ENCODE measurements around the gene FN1. TPM values are rescaled to one million over a fixed set of nuclear protein-coding genes. Genes with fewer than 3 reads are reported as not detected.

Gene FN1
- polyA plus RNA-seq (2013, experiment 1 of 2): 131 TPM
- 154 TPM for polyA plus RNA-seq (2013, experiment 2 of 2)

DNA sequence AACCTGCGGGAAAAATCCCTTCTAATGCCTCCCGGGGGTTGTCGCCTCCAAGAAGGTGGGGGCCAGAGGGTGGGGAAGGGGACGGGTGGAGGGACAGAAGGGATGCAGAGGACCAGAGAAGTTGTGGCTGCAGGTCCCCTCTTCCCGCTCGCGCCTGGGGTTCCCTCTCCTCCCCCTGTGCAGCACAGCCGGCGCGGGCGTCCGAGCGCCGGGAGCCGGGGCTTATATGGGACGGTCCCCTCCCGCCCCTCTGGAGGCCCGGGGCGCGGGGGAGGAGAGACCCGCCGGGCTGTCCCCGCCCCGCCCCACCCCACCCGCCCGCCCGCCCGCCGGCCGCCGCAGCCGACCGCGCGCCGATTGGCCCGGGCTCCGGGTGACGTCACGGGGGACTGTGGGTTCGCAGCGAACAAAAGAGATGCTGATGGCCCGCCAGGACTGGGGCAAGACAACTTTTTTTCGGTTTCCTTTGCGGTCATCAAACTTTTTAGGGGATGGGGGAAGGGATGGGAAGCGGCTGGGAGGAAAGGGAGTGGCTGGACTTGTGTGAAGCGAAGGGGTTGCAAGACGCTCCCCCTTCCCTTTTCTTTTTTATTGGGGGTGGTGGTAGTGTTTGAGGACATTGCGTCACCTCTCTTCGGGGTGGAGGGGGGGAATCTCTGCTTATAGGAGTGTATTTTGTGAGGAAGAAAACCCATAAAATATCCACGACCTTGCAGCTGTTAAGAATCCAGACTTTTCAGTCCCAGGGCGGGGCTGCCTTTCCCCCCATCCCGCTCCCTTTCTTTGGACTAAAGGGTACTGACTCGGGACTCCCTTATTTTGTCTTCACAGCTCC is at the start of gene FN1:
Gene FN1 (minus strand): TSS at position 199 of the 835 bp plus-strand sequence. CDS start 266 bp downstream, outside the sequence.
- Histone ChIP-seq H3K4me1 (ENCODE audit: insufficient read depth, low read length) (peaks cover 18% of the 10 kb centered on the region), H3K36me3 (ENCODE audit: insufficient read depth, low read length) (peaks cover 31% of the 10 kb centered on the region), H3K27ac (ENCODE audit: low read depth, low read length) (peak within 1 kb of the TSS; percentile 87), H3K9me3 (ENCODE audit: insufficient read depth, low read depth, low read length) (no peaks in the 10 kb centered on the region), H3K4me3 (ENCODE audit: low read length) (peak within 1 kb of the TSS; percentile 81), H3K9ac (ENCODE audit: low read depth, low read length) (peak within 1 kb of the TSS; percentile 89), H3K27me3 (ENCODE audit: insufficient read depth, low read length) (peaks cover 16% of the 10 kb centered on the region; the same call in 1 of the 2 replicates)
- under 1% methylated on average over 52 of the region's 54 CpGs for WGBS

GRCh38 chr2:215485032-215485431 is 49.2 kb upstream of the FN1 start:
- Histone ChIP-seq H3K27me3 (ENCODE audit: insufficient read depth, low read length) (no peaks in the 10 kb centered on the region), H3K9ac (ENCODE audit: low read depth, low read length) (no peak overlapping the region), H3K4me1 (ENCODE audit: insufficient read depth, low read length) (0 out of 2 replicates have a peak, but pooled peaks cover under 1% of the 10 kb centered on the region), H3K36me3 (ENCODE audit: insufficient read depth, low read length) (no peaks in the 10 kb centered on the region), H3K4me3 (ENCODE audit: low read length) (no peak overlapping the region), H3K27ac (ENCODE audit: low read depth, low read length) (no peak overlapping the region), H3K9me3 (ENCODE audit: insufficient read depth, low read depth, low read length) (no peaks in the 10 kb centered on the region)

- H3K36me3 ChIP-seq (ENCODE audit: insufficient read depth, low read length): no peaks in the 10 kb centered on the region
- 76% methylated on average over 2 of the region's 2 CpGs for WGBS
- no peaks in the 10 kb centered on the region for H3K9me3 ChIP-seq (ENCODE audit: insufficient read depth, low read depth, low read length)
These were observed 48.7 kb upstream of the FN1 start for GRCh38 chr2:215484570-215484969.

GRCh38 chr2:215483431-215483830 is 47.6 kb upstream of the FN1 start:
- 0 out of 2 replicates have a peak, but pooled peaks cover 5% of the 10 kb centered on the region for H3K4me1 ChIP-seq (ENCODE audit: insufficient read depth, low read length)
- H3K27me3 ChIP-seq (ENCODE audit: insufficient read depth, low read length): no peaks in the 10 kb centered on the region
- H3K27ac ChIP-seq (ENCODE audit: low read depth, low read length): no peak overlapping the region
- WGBS: 91% methylated on average over 3 of the region's 3 CpGs
- H3K36me3 ChIP-seq (ENCODE audit: insufficient read depth, low read length): no peaks in the 10 kb centered on the region
- H3K9ac ChIP-seq (ENCODE audit: low read depth, low read length): no peak overlapping the region
- H3K4me3 ChIP-seq (ENCODE audit: low read length): no peak overlapping the region
- no peaks in the 10 kb centered on the region for H3K9me3 ChIP-seq (ENCODE audit: insufficient read depth, low read depth, low read length)

More at GRCh38 chr2:215484570-215484969, 48.7 kb upstream of the FN1 start:
- H3K4me3 ChIP-seq (ENCODE audit: low read length): no peak overlapping the region
- H3K9ac ChIP-seq (ENCODE audit: low read depth, low read length): no peak overlapping the region
- H3K27ac ChIP-seq (ENCODE audit: low read depth, low read length): no peak overlapping the region
- H3K27me3 ChIP-seq (ENCODE audit: insufficient read depth, low read length): no peaks in the 10 kb centered on the region
- H3K4me1 ChIP-seq (ENCODE audit: insufficient read depth, low read length): 0 out of 2 replicates have a peak, but pooled peaks cover 5% of the 10 kb centered on the region

DNA sequence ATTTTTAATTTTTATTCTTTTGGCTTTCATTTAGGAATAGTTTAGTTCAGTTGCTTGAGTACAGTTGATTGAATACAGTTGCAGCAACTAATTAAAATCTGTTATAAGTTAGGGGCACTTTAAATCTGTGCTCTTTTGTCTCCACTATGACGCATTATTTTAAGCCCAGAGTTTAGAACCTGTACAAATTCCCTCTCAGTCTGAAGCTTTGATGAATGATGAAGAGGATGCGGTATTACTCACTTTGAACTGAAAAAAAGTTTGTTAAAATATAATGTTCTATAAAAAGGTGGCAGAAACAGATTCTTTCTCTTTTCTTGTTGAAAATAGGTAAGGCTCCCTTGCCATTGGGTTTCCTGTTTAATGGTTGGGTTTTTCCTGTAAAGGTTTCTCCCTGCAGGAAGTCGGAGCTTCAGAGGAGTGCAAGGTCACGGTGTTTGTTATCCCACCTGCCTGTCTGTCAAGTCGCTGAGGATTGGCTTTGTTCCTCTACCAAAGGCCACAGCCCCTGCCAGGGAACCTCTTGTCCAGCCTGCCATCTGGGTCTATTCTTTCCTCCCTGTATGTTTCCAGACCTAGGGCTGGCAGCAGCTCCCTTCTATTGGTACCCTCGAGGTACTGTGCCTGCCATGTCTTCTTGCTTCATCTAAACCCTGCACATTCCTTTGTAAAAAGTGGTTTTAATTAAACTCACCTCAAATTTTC is 43.8 kb upstream of the FN1 start:
- Histone ChIP-seq H3K4me1 (ENCODE audit: insufficient read depth, low read length) (0 out of 2 replicates have a peak, but pooled peaks cover 5% of the 10 kb centered on the region), H3K27ac (ENCODE audit: low read depth, low read length) (no peak overlapping the region), H3K4me3 (ENCODE audit: low read length) (no peak overlapping the region), H3K9me3 (ENCODE audit: insufficient read depth, low read depth, low read length) (no peaks in the 10 kb centered on the region), H3K27me3 (ENCODE audit: insufficient read depth, low read length) (no peaks in the 10 kb centered on the region), H3K36me3 (ENCODE audit: insufficient read depth, low read length) (no peaks in the 10 kb centered on the region), H3K9ac (ENCODE audit: low read depth, low read length) (no peak overlapping the region)
- WGBS: 64% methylated on average over 6 of the region's 6 CpGs

GRCh38 chr2:215479121-215479520 is 43.3 kb upstream of the FN1 start:
- no peaks in the 10 kb centered on the region for H3K9me3 ChIP-seq (ENCODE audit: insufficient read depth, low read depth, low read length)
- no peak overlapping the region for H3K27ac ChIP-seq (ENCODE audit: low read depth, low read length)
- H3K9ac ChIP-seq (ENCODE audit: low read depth, low read length): no peak overlapping the region
- H3K4me1 ChIP-seq (ENCODE audit: insufficient read depth, low read length): 0 out of 2 replicates have a peak, but pooled peaks cover 5% of the 10 kb centered on the region
- 80% methylated on average over 1 of the region's 2 CpGs for WGBS
- no peak overlapping the region for H3K4me3 ChIP-seq (ENCODE audit: low read length)
- H3K36me3 ChIP-seq (ENCODE audit: insufficient read depth, low read length): no peaks in the 10 kb centered on the region
- no peaks in the 10 kb centered on the region for H3K27me3 ChIP-seq (ENCODE audit: insufficient read depth, low read length)

GRCh38 chr2:215476424-215476823 is 40.6 kb upstream of the FN1 start:
- no peak overlapping the region for H3K9ac ChIP-seq (ENCODE audit: low read depth, low read length)
- WGBS: 97% methylated on average over 2 of the region's 2 CpGs
- no peak overlapping the region for H3K27ac ChIP-seq (ENCODE audit: low read depth, low read length)
- no peaks in the 10 kb centered on the region for H3K36me3 ChIP-seq (ENCODE audit: insufficient read depth, low read length)
- H3K9me3 ChIP-seq (ENCODE audit: insufficient read depth, low read depth, low read length): no peaks in the 10 kb centered on the region
- no peaks in the 10 kb centered on the region for H3K27me3 ChIP-seq (ENCODE audit: insufficient read depth, low read length)
- 0 out of 2 replicates have a peak, but pooled peaks cover 5% of the 10 kb centered on the region for H3K4me1 ChIP-seq (ENCODE audit: insufficient read depth, low read length)
- no peak overlapping the region for H3K4me3 ChIP-seq (ENCODE audit: low read length)

- H3K4me1 ChIP-seq (ENCODE audit: insufficient read depth, low read length): no peaks in the 10 kb centered on the region
- WGBS: 97% methylated on average over 3 of the region's 3 CpGs
These were observed 30.4 kb upstream of the FN1 start for GRCh38 chr2:215466097-215466909.

DNA sequence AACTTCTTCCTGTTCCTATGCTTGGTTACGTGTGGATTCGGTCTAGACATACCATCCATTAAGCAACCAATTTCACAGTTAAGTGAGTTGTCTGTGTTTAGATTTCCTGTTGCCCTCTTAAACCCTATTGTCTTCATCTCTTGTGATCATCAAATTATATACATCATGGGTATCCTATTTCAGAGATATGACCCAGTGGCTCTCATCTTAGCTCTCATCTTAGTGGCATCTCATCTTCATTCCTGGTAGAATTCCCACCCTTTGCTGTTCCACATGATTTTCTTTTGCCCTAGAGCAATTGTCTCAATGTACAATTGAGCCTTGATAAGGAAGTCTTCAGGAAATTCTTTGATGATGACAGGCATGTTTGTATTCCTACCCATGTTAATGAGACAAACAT is 29.4 kb upstream of the FN1 start:
- 85% methylated on average over 2 of the region's 2 CpGs for WGBS
- Histone ChIP-seq H3K27me3 (ENCODE audit: insufficient read depth, low read length) (no peaks in the 10 kb centered on the region), H3K9ac (ENCODE audit: low read depth, low read length) (no peak overlapping the region), H3K4me3 (ENCODE audit: low read length) (no peak overlapping the region), H3K27ac (ENCODE audit: low read depth, low read length) (no peak overlapping the region), H3K4me1 (ENCODE audit: insufficient read depth, low read length) (no peaks in the 10 kb centered on the region), H3K36me3 (ENCODE audit: insufficient read depth, low read length) (no peaks in the 10 kb centered on the region), H3K9me3 (ENCODE audit: insufficient read depth, low read depth, low read length) (no peaks in the 10 kb centered on the region)

More at GRCh38 chr2:215466097-215466909, 30.4 kb upstream of the FN1 start:
- no peaks in the 10 kb centered on the region for H3K9me3 ChIP-seq (ENCODE audit: insufficient read depth, low read depth, low read length)
- H3K4me3 ChIP-seq (ENCODE audit: low read length): no peak overlapping the region
- H3K27ac ChIP-seq (ENCODE audit: low read depth, low read length): no peak overlapping the region
- H3K27me3 ChIP-seq (ENCODE audit: insufficient read depth, low read length): no peaks in the 10 kb centered on the region
- no peak overlapping the region for H3K9ac ChIP-seq (ENCODE audit: low read depth, low read length)
- H3K36me3 ChIP-seq (ENCODE audit: insufficient read depth, low read length): no peaks in the 10 kb centered on the region

GRCh38 chr2:215461836-215462532 is 26.1 kb upstream of the FN1 start:
- H3K4me3 ChIP-seq (ENCODE audit: low read length): no peak overlapping the region
- no peak overlapping the region for H3K27ac ChIP-seq (ENCODE audit: low read depth, low read length)
- no peaks in the 10 kb centered on the region for H3K36me3 ChIP-seq (ENCODE audit: insufficient read depth, low read length)
- H3K4me1 ChIP-seq (ENCODE audit: insufficient read depth, low read length): no peaks in the 10 kb centered on the region
- no peaks in the 10 kb centered on the region for H3K27me3 ChIP-seq (ENCODE audit: insufficient read depth, low read length)
- no peak overlapping the region for H3K9ac ChIP-seq (ENCODE audit: low read depth, low read length)
- WGBS: 95% methylated on average over 5 of the region's 5 CpGs
- H3K9me3 ChIP-seq (ENCODE audit: insufficient read depth, low read depth, low read length): no peaks in the 10 kb centered on the region
